ENCODE measurements around the gene SKIC8. TPM values are rescaled to one million over a fixed set of nuclear protein-coding genes. Genes with fewer than 3 reads are reported as not detected.

SKIC8 gene
- total RNA-seq, 1 donor from 2014 or later: 54.3 TPM

- H3K27ac ChIP-seq: peak overlapping the region; percentile 89
- intact Hi-C loops (cut with DNase I): no loop called here
- no peak for DNase-seq (ENCODE audit: extremely low spot score in 2 of 2)
Measured at GRCh38 chr15:78265137-78265460, 34.3 kb downstream of the SKIC8 start.

GRCh38 chr15:78264304-78265136 lies 34.9 kb downstream of the SKIC8 start, which contains the start of gene DNAJA4:
Gene DNAJA4 (plus strand): TSS chr15:78264562. CDS start chr15:78264764, 202 bp downstream.
- Histone ChIP-seq H3K36me3 (no peaks in the 10 kb centered on the region), H3K27me3 (no peaks in the 10 kb centered on the region), H3K4me1 (peaks cover 27% of the 10 kb centered on the region), H3K27ac (peak within 1 kb of the TSS; percentile 89), H3K4me3 (peak within 1 kb of the TSS; percentile 56 to 59), H3K9me3 (no peaks in the 10 kb centered on the region)
- DNase-seq (ENCODE audit: extremely low spot score in 2 of 2): no peak
- TF ChIP-seq POLR2A (IDR thresholded peaks at IDR 0.05) (no peak), POLR2AphosphoS5 (IDR thresholded peaks at IDR 0.05; ENCODE audit: insufficient read depth in 1 of 2, low read depth in 1 of 2) (peak in 1 of 2 donors; percentile 32), CTCF (IDR thresholded peaks at IDR 0.05) (peak in 1 of 3 experiments; percentile 10)
- intact Hi-C loops (cut with DNase I): no loop called here

More at GRCh38 chr15:78265137-78265460, 34.3 kb downstream of the SKIC8 start:
- no peaks in the 10 kb centered on the region for H3K9me3 ChIP-seq
- no peak for TF ChIP-seq POLR2A (IDR thresholded peaks at IDR 0.05)
- no peak for TF ChIP-seq POLR2AphosphoS5 (IDR thresholded peaks at IDR 0.05; ENCODE audit: insufficient read depth in 1 of 2, low read depth in 1 of 2)
- TF ChIP-seq CTCF (IDR thresholded peaks at IDR 0.05): no peak
- H3K27me3 ChIP-seq: no peaks in the 10 kb centered on the region
- H3K4me1 ChIP-seq: peaks cover 27% of the 10 kb centered on the region
- no peaks in the 10 kb centered on the region for H3K36me3 ChIP-seq
- peak overlapping the region; percentile 56 to 59 for H3K4me3 ChIP-seq

- H3K27me3 ChIP-seq: no peaks in the 10 kb centered on the region
- no peak for TF ChIP-seq POLR2A (IDR thresholded peaks at IDR 0.05)
- TF ChIP-seq POLR2AphosphoS5 (IDR thresholded peaks at IDR 0.05; ENCODE audit: insufficient read depth in 1 of 2, low read depth in 1 of 2): no peak
- no peak for TF ChIP-seq CTCF (IDR thresholded peaks at IDR 0.05)
- peaks cover 27% of the 10 kb centered on the region for H3K4me1 ChIP-seq
- peak overlapping the region; percentile 89 for H3K27ac ChIP-seq
- H3K9me3 ChIP-seq: no peaks in the 10 kb centered on the region
- H3K36me3 ChIP-seq: no peaks in the 10 kb centered on the region
- DNase-seq (ENCODE audit: extremely low spot score in 2 of 2): no peak
- peak overlapping the region; percentile 56 to 59 for H3K4me3 ChIP-seq
- intact Hi-C loops (cut with DNase I): no loop called here
Measured at GRCh38 chr15:78263907-78264303, 35.5 kb downstream of the SKIC8 start.

- intact Hi-C loops (cut with DNase I): no loop called here
- no peak overlapping the region for H3K4me3 ChIP-seq
- TF ChIP-seq POLR2A (IDR thresholded peaks at IDR 0.05): no peak
- no peak for TF ChIP-seq POLR2AphosphoS5 (IDR thresholded peaks at IDR 0.05; ENCODE audit: insufficient read depth in 1 of 2, low read depth in 1 of 2)
- TF ChIP-seq CTCF (IDR thresholded peaks at IDR 0.05): no peak
- no peaks in the 10 kb centered on the region for H3K27me3 ChIP-seq
- no peak for DNase-seq (ENCODE audit: extremely low spot score in 2 of 2)
- H3K9me3 ChIP-seq: no peaks in the 10 kb centered on the region
- H3K36me3 ChIP-seq: no peaks in the 10 kb centered on the region
- H3K4me1 ChIP-seq: peaks cover 27% of the 10 kb centered on the region
- H3K27ac ChIP-seq: peak overlapping the region; percentile 89
Measured at GRCh38 chr15:78263351-78263781, 36.0 kb downstream of the SKIC8 start.

- no peak for DNase-seq (ENCODE audit: extremely low spot score in 2 of 2)
- intact Hi-C loops (cut with DNase I): no loop called here
- no peaks in the 10 kb centered on the region for H3K9me3 ChIP-seq
- H3K36me3 ChIP-seq: no peaks in the 10 kb centered on the region
- TF ChIP-seq CTCF (IDR thresholded peaks at IDR 0.05) (no peak), POLR2A (IDR thresholded peaks at IDR 0.05) (no peak), POLR2AphosphoS5 (IDR thresholded peaks at IDR 0.05; ENCODE audit: insufficient read depth in 1 of 2, low read depth in 1 of 2) (no peak)
- H3K27me3 ChIP-seq: no peaks in the 10 kb centered on the region
- H3K27ac ChIP-seq: no peak overlapping the region
- no peak overlapping the region for H3K4me3 ChIP-seq
- peaks cover 18% of the 10 kb centered on the region for H3K4me1 ChIP-seq
Measured at GRCh38 chr15:78261062-78261461, 38.3 kb downstream of the SKIC8 start.
